Glomerular visceral epithelial cell (primary cell): Measurements from ENCODE around the gene MLX.
"Not testable (repeated sequence)": the region's sequence is repeated elsewhere in the genome, so short reads cannot be mapped to it uniquely, and the experiment has no call there.

Experiments used
- DNase-seq: peaks from one replicate; pipeline ENCODE4 v3.0.0-alpha.2; 2016; ENCODE audit errors: extremely low spot score

Gene MLX

GRCh38 chr17:42536372-42537155, 30.3 kb upstream of the MLX start:
- peak; percentile 88 for DNase-seq

GRCh38 chr17:42537156-42537805, 29.6 kb upstream of the MLX start:
- DNase-seq, result no peak

GRCh38 chr17:42537826-42538451, 29.0 kb upstream of the MLX start:
- no peak for DNase-seq

GRCh38 chr17:42538482-42538881, 28.4 kb upstream of the MLX start:
- DNase-seq, result no peak

- not testable (repeated sequence) for DNase-seq
Observed at GRCh38 chr17:42540558-42540957, 26.3 kb upstream of the MLX start.

- DNase-seq, result no peak
Observed at GRCh38 chr17:42541041-42541833, 25.7 kb upstream of the MLX start.

- DNase-seq, result no peak
Observed at GRCh38 chr17:42543190-42544079, 23.5 kb upstream of the MLX start.

- DNase-seq, result no peak
Observed at GRCh38 chr17:42544874-42545283, 22.0 kb upstream of the MLX start.

GRCh38 chr17:42545755-42546505, 21.0 kb upstream of the MLX start:
- not testable (repeated sequence) for DNase-seq

GRCh38 chr17:42547001-42547461, 19.9 kb upstream of the MLX start:
- no peak for DNase-seq

- no peak for DNase-seq
Observed at GRCh38 chr17:42547698-42548069, 19.2 kb upstream of the MLX start.

- no peak for DNase-seq
Observed at GRCh38 chr17:42548070-42548837, 18.6 kb upstream of the MLX start.

GRCh38 chr17:42548993-42549755, 17.7 kb upstream of the MLX start:
- no peak for DNase-seq

- not testable (repeated sequence) for DNase-seq
Observed at GRCh38 chr17:42552736-42553135, 14.2 kb upstream of the MLX start, which contains the start of gene HSD17B1. Gene HSD17B1, plus strand, starts transcription at chr17:42552923. Its CDS starts 11 bp downstream, at chr17:42552934.

GRCh38 chr17:42553161-42553818, 13.6 kb upstream of the MLX start:
- no peak for DNase-seq

- no peak for DNase-seq
Observed at GRCh38 chr17:42553866-42554249, 13.0 kb upstream of the MLX start.

GRCh38 chr17:42554250-42555121, 12.4 kb upstream of the MLX start:
- peak; percentile 88 for DNase-seq
